Hepatic stellate cell (primary cell): Measurements from ENCODE around the gene XRCC3.

Source experiments
- DNase-seq: peaks from one replicate; pipeline ENCODE4 v3.0.0; 2011; ENCODE audit warnings: low spot score

XRCC3 gene

DNA sequence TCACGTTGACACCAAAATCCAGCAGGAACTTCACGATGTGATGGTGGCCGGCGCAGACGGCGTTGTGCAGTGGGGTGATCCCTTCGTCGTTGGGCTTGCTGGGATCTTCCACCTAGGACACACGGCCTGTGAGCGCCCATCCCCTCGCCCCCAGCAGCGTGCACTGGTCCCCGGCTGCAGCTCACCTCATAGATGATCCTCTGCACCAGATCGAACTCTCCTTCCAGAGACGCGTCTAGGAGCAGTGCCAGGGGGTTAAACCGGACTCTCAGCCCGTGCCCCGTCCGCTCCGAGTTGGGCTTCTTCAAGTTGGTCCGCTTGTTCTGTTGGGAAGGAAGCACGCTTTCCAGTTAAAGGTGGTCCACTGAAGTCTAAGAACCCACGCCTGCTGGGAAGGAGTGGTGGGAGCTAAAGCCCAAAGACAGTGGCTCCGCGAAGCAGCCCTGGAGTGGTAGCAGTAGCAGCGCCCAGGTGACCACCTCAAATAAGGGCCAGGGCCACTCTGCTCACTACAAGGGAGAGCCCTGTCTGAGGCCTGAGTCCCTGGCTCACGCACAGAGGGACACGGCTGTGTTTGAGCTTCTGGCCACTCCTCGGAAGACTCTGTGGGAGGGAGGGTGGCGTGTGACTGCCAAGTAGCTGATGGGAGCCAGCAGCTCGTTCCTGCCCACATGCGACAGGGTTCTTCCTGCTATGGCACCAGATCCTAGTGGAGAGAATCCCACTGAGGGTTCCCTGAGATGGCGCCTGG, 23.6 kb upstream of the XRCC3 start:
- DNase-seq: no peak

GRCh38 chr14:103738166-103738565, 22.9 kb upstream of the XRCC3 start:
- DNase-seq: no peak

- DNase-seq: no peak
These were observed 22.3 kb upstream of the XRCC3 start for GRCh38 chr14:103737432-103738045.

DNA sequence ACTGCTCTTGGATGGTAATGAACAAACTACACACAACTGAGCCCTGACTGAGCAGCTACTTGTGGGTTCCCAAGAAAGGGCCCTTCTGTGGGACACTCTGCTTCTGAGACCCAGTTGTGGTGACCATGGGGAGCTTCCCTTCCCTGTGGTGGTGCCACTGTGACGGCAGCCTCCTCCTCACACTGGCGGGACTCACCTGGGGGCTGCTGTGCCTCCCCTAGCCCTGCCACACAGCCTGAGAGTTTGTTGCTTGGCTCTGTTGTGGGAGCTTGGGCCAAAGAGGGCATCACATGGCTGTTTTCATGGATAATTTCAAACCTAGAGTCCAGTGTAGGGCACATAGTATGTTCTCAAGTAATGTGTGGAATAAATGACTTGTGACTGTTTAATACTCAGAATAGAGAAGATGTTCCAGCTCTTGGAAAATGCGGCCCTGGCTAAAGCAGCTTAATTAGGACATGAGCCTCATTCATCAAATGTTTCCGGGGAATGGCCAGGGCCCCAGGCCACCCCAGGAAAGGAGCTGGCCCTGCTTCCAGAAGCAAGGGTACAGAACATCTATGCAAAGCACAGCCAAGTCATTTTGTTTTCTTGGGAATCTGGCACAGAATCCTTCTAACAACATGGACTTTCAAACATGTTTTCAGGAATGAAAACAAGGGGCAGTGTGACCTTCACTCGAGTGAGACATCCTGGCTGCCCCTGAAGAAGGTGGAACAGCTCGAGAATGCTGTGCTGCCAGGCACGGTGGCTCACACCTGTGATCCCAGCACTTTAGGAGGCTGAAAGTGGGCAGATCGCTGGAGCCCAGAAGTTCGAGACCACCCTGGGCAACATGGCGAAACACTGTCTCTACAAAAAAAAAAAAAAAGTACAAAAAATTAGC, 21.5 kb upstream of the XRCC3 start:
- no peak for DNase-seq

- DNase-seq: no peak
These were observed 20.7 kb upstream of the XRCC3 start for GRCh38 chr14:103735815-103736545.

- no peak for DNase-seq
These were observed 20.2 kb upstream of the XRCC3 start for GRCh38 chr14:103735439-103735814.

GRCh38 chr14:103735022-103735421, 19.8 kb upstream of the XRCC3 start:
- DNase-seq: no peak

DNA sequence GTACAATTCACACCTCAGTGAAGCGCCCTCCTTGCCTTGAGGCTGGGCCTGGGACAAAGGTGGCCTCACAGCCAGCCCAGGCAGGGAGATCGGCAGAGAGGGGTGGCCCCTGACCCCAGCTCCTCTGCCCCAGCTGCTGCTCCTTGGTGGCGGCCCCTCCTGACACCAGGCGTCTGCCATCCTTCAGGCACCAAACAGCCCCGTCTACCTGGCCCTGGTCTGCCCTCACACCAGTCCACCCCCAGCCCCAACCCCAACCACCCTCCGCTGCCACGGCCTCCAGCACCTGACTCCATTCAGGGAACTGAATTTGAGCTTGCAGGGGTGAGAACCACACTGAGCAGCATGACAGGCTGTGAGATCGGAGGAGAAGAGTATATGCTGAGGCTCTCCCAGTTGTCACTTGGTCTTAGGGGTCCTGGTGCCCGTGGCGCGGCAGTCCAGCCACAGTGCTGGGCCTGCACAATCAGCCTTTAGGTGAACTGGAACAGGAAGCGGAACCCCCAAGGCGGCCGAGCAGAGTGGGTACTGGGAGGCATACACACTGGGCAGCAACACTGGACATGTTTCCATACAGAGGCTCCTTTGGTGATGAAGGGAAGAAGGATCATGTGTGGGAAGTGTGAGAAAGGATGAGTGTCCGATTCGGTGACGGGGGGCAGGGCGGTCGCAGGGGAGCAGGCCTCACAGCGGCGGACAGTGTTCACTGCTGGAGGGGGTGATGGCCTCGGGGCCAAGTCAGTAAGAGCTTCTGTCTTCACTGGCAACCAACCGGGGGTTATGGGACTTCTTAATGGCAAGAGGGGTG, 19.0 kb upstream of the XRCC3 start:
- no peak for DNase-seq

- DNase-seq: no peak
These were observed 18.4 kb upstream of the XRCC3 start for GRCh38 chr14:103733651-103734050.

- no peak for DNase-seq
These were observed 17.8 kb upstream of the XRCC3 start for GRCh38 chr14:103732868-103733620.

DNA sequence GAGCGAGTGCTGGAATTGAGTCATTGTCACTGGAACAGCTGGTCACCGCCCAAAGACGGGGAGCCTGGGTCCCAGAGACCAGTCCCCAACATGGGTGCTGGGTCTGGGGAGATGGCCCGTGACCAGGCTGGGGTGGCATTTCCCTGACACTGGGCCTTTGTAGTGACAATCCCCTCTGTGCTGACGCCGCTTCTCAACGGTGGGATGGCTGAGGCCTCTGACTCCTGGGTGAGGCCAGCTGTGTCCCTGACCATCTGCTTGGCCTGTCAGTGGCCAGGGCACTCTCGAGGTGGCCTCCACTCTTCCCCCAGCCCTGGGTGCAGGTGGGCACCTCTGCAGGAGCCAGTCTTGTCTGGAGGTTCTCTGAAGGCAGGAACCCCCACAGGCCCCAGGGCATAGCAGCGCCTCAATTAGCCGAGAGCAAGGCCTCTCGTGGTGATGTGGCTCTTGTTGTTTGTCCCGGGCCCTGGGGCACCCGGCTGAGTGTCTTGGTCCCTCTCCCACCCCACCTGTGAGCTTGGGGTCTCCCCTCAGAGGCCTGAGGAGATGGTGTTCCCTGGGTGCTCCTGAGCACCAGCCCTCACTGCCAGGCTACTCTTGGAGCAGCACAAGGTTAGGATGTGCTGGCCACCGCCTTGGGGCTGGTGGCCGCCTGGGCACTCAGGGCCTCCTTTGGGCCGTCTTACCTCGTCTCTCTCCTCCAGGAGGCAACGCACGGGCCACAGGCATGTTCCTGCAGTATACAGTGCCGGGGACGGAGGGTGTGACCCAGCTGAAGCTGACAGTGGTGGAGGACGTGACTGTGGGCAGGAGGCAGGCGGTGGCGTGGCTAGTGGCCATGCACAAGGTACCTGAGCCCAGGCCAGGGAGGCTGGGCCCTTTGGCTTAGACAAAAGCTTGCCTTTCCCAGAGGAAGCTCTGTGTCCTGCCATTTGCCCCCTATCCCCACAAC, 16.9 kb upstream of the XRCC3 start:
- no peak for DNase-seq

- DNase-seq: no peak
These were observed 16.2 kb upstream of the XRCC3 start for GRCh38 chr14:103731481-103731880.

DNA sequence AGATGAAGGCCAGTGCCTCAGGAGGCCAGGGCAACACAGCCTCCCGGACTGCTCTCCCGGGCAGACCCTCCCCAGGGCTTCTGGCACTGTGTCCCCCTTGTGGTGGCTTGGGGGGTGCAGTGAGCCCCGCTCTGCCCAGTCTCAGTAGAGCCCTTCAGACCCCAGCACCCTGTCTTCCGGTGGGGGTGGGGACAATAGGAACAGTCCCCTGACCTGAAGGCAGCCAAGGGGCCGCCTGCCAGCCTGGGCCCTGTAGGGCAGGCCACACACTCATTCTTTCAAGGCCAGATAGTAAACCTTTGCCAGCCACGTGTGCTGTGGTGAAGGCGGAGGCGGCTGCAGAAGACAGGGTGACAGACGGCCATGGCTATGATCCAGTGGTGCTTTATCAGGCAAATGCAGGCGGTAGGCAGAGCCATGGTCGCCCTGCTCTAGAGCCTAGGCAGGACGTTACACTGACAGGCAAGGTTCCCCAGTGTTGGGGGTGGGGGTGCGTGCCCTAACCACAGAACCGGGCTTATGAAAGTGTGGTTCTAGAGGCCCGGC, 15.3 kb upstream of the XRCC3 start:
- no peak for DNase-seq

DNA sequence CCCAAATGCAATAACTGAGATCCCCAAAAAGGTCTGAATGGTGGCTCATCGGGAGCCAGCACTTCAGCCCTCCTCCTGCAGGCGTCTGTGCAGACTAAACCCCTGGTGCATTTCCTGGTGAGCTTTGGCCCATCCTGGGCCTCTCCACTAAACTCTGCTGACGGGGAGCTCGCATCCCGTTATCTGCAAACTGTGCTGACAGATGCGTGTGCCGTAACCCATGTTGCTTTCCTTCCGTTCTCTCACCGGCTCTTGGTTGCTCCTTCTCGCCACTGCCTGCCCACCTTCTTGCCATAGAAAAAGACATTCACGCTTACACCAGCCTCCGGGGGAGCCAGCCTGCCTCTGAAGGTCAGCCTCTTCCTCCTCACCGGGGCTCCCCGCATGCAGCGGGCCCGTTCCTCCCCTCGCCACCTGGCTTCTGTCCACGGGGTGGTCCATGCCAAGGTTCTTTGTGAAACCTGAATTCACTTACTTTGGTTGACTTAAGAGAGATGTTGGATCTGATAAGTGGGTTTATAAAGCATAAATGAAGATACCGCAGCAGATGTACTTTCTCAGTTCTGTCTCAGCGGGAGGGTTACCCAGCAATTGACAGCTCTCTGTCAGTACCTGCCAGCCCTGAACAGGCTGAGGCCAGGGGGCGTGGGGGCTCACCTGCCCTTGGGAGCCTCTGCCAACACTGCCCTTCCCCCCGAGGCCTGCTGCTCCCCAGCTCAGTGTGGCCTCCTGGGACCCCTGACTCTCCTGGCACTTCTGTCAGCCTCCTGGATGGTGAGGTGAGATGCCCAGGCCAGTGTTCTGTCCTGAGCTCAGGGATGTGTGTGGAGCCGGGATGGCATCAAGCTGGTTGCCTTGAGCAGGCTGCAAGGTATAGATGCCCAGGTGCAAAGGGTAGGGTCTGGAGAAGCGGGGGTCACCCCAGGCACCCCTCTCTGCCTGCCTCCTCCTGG, 14.5 kb upstream of the XRCC3 start:
- DNase-seq: no peak

GRCh38 chr14:103728721-103729120, 13.5 kb upstream of the XRCC3 start:
- no peak for DNase-seq

DNA sequence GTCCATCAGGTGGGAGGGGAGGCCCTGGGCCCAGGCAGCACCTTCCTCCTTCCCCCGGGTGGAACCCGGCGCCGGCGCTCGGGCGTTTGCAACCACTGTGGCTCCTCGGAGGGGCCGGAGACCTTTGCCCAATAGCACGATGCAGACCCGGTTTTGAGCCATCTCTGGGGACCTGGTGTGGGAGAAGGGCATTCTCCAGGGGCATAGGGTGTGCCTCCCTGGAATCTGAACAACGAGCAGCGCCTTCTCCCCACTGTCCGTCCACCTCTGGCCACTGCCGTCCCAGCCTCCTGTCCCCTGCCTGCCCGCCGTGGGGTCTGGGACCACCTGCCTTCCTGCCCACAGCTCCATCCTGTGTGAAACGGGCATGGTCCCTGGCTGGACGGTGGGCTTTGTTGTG, 12.9 kb upstream of the XRCC3 start:
- no peak for DNase-seq

DNA sequence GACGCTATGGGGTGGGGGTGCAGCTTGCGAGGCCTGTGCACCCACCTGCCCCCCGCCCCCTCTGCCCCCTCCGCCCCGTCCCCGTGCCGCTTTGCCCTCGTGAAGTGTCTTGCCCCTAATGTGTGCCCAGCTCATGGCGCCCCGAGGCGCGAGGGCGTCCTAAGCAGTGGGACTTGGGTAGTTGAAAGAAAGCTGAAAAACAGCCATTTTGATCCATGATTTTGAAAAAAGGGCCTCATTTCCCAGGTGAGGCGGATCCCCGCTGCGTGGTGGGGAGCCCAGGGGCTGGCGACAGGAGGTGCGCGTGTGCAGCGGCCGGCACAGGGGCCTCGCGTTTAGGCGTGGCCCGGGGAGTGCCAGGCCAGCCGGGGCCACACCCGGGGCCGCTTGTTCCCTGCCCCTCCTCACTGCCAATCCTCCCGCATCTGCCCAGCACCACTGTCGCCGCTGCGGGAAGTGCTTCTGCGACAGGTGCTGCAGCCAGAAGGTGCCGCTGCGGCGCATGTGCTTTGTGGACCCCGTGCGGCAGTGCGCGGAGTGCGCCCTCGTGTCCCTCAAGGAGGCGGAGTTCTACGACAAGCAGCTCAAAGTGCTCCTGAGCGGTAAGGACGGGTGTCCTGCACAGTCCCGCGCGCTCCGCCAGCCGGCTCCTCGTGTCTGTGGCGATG, 12.2 kb upstream of the XRCC3 start:
- DNase-seq: no peak
